ENCODE measurements around the gene SDC3.

The SDC3 gene

GRCh38 chr1:30855686-30856259, 52.8 kb downstream of the SDC3 start:
- no peak overlapping the region for H3K4me3 ChIP-seq (ENCODE audit: control insufficient read depth, low read depth, low read length)
- TF ChIP-seq CTCF (conservative IDR thresholded peaks at IDR 0.05; ENCODE audit: control insufficient read depth, insufficient read depth, low read depth, low read length), result no peak
- no peak for DNase-seq (ENCODE audit: low read depth)

GRCh38 chr1:30853350-30853749, 55.2 kb downstream of the SDC3 start:
- H3K4me3 ChIP-seq (ENCODE audit: control insufficient read depth, low read depth, low read length), result no peak overlapping the region
- no peak for DNase-seq (ENCODE audit: low read depth)
- no peak for TF ChIP-seq CTCF (conservative IDR thresholded peaks at IDR 0.05; ENCODE audit: control insufficient read depth, insufficient read depth, low read depth, low read length)

GRCh38 chr1:30852026-30852425, 56.5 kb downstream of the SDC3 start:
- no peak overlapping the region for H3K4me3 ChIP-seq (ENCODE audit: control insufficient read depth, low read depth, low read length)
- DNase-seq (ENCODE audit: low read depth), result no peak
- no peak for TF ChIP-seq CTCF (conservative IDR thresholded peaks at IDR 0.05; ENCODE audit: control insufficient read depth, insufficient read depth, low read depth, low read length)

GRCh38 chr1:30851286-30851685, 57.3 kb downstream of the SDC3 start:
- no peak for DNase-seq (ENCODE audit: low read depth)
- no peak for TF ChIP-seq CTCF (conservative IDR thresholded peaks at IDR 0.05; ENCODE audit: control insufficient read depth, insufficient read depth, low read depth, low read length)
- H3K4me3 ChIP-seq (ENCODE audit: control insufficient read depth, low read depth, low read length), result no peak overlapping the region

GRCh38 chr1:30850607-30851006, 58.0 kb downstream of the SDC3 start:
- TF ChIP-seq CTCF (conservative IDR thresholded peaks at IDR 0.05; ENCODE audit: control insufficient read depth, insufficient read depth, low read depth, low read length), result no peak
- H3K4me3 ChIP-seq (ENCODE audit: control insufficient read depth, low read depth, low read length), result no peak overlapping the region
- DNase-seq (ENCODE audit: low read depth), result no peak

GRCh38 chr1:30848130-30848529, 60.4 kb downstream of the SDC3 start:
- no peak for DNase-seq (ENCODE audit: low read depth)
- no peak for TF ChIP-seq CTCF (conservative IDR thresholded peaks at IDR 0.05; ENCODE audit: control insufficient read depth, insufficient read depth, low read depth, low read length)
- H3K4me3 ChIP-seq (ENCODE audit: control insufficient read depth, low read depth, low read length), result no peak overlapping the region
